ENCODE measurements around the gene ELOVL5.

ELOVL5 gene

GRCh38 chr6:53244399-53244931, 104.3 kb downstream of the ELOVL5 start:
- no peak for DNase-seq (ENCODE audit: low read depth in 2 of 2, low spot score in 1 of 2)

- DNase-seq (ENCODE audit: low read depth in 2 of 2, low spot score in 1 of 2), result no peak
These were observed 106.8 kb downstream of the ELOVL5 start for GRCh38 chr6:53241938-53242337.

GRCh38 chr6:53240761-53241160, 108.0 kb downstream of the ELOVL5 start:
- no peak for DNase-seq (ENCODE audit: low read depth in 2 of 2, low spot score in 1 of 2)

- DNase-seq (ENCODE audit: low read depth in 2 of 2, low spot score in 1 of 2), result no peak
These were observed 108.6 kb downstream of the ELOVL5 start for GRCh38 chr6:53240139-53240538.

GRCh38 chr6:53239526-53239925, 109.2 kb downstream of the ELOVL5 start:
- DNase-seq (ENCODE audit: low read depth in 2 of 2, low spot score in 1 of 2), result no peak

- DNase-seq (ENCODE audit: low read depth in 2 of 2, low spot score in 1 of 2), result no peak
These were observed 110.4 kb downstream of the ELOVL5 start for GRCh38 chr6:53238311-53238710.

GRCh38 chr6:53236241-53236640, 112.5 kb downstream of the ELOVL5 start:
- DNase-seq (ENCODE audit: low read depth in 2 of 2, low spot score in 1 of 2), result no peak

GRCh38 chr6:53235508-53235907, 113.2 kb downstream of the ELOVL5 start:
- no peak for DNase-seq (ENCODE audit: low read depth in 2 of 2, low spot score in 1 of 2)

GRCh38 chr6:53233309-53233708, 115.4 kb downstream of the ELOVL5 start:
- DNase-seq (ENCODE audit: low read depth in 2 of 2, low spot score in 1 of 2), result no peak

- DNase-seq (ENCODE audit: low read depth in 2 of 2, low spot score in 1 of 2), result no peak
These were observed 117.8 kb downstream of the ELOVL5 start for GRCh38 chr6:53230775-53231467.

GRCh38 chr6:53227847-53228246, 120.9 kb downstream of the ELOVL5 start:
- no peak for DNase-seq (ENCODE audit: low read depth in 2 of 2, low spot score in 1 of 2)

GRCh38 chr6:53220605-53221004, 128.1 kb downstream of the ELOVL5 start:
- DNase-seq (ENCODE audit: low read depth in 2 of 2, low spot score in 1 of 2), result no peak
